KMS-11 (cell line): Measurements from ENCODE around the gene HSD17B8.

Experiments
- H2AFZ ChIP-seq: fragments of 200-600 bp; sonication (generic); 2 replicates; pipeline ENCODE4 v1.6.1; 2016; ENCODE audit warnings: antibody characterized with exemption, mixed run types, low read depth
- H3K27ac ChIP-seq: fragments of 200-600 bp; sonication (generic); 2 replicates; pipeline ENCODE4 v1.6.1; 2016; ENCODE audit warnings: mild to moderate bottlenecking, mixed run types
- H3K27me3 ChIP-seq: fragments of 200-600 bp; sonication (generic); 2 replicates; pipeline ENCODE4 v1.6.1; 2017; ENCODE audit warnings: mild to moderate bottlenecking, low read depth, mixed run types, moderate library complexity; ENCODE audit not compliant: insufficient read depth
- H3K36me3 ChIP-seq: fragments of 200-600 bp; sonication (generic); 2 replicates; pipeline ENCODE4 v1.6.1; 2017; ENCODE audit warnings: mild to moderate bottlenecking, mixed run types; ENCODE audit not compliant: insufficient read depth
- H3K4me1 ChIP-seq: fragments of 200-600 bp; sonication (generic); 2 replicates; pipeline ENCODE4 v1.6.1; 2016; ENCODE audit warnings: mild to moderate bottlenecking, low read depth, mixed run types; ENCODE audit not compliant: poor library complexity, severe bottlenecking
- H3K4me2 ChIP-seq: fragments of 200-600 bp; sonication (generic); 2 replicates; pipeline ENCODE4 v1.7.0; 2016; ENCODE audit warnings: mild to moderate bottlenecking, mixed run types
- H3K4me3 ChIP-seq: fragments of 200-600 bp; sonication (generic); IDR thresholded peaks from 2 replicates; pipeline ENCODE4 v1.6.1; 2017; ENCODE audit warnings: low read depth, low read length, mixed read lengths; ENCODE audit not compliant: insufficient read depth
- H3K79me2 ChIP-seq: fragments of 200-600 bp; sonication (generic); 2 replicates; pipeline ENCODE4 v1.6.1; 2016; ENCODE audit warnings: low read depth, mixed run types; ENCODE audit not compliant: insufficient read depth
- H3K9ac ChIP-seq: fragments of 200-600 bp; sonication (generic); 2 replicates; pipeline ENCODE4 v1.6.1; 2016; ENCODE audit warnings: mild to moderate bottlenecking, mixed run types
- H4K20me1 ChIP-seq: fragments of 200-600 bp; sonication (generic); 2 replicates; pipeline ENCODE4 v1.6.1; 2016; ENCODE audit warnings: mild to moderate bottlenecking, mixed run types; ENCODE audit not compliant: insufficient read depth
- CTCF ChIP-seq: fragments of 200-600 bp; sonication (generic); conservative IDR thresholded peaks from 2 replicates; pipeline ENCODE4 v1.6.1; 2017; ENCODE audit warnings: low read depth, mild to moderate bottlenecking, antibody characterized with exemption, low read length, moderate library complexity, mixed read lengths

HSD17B8 gene

DNA sequence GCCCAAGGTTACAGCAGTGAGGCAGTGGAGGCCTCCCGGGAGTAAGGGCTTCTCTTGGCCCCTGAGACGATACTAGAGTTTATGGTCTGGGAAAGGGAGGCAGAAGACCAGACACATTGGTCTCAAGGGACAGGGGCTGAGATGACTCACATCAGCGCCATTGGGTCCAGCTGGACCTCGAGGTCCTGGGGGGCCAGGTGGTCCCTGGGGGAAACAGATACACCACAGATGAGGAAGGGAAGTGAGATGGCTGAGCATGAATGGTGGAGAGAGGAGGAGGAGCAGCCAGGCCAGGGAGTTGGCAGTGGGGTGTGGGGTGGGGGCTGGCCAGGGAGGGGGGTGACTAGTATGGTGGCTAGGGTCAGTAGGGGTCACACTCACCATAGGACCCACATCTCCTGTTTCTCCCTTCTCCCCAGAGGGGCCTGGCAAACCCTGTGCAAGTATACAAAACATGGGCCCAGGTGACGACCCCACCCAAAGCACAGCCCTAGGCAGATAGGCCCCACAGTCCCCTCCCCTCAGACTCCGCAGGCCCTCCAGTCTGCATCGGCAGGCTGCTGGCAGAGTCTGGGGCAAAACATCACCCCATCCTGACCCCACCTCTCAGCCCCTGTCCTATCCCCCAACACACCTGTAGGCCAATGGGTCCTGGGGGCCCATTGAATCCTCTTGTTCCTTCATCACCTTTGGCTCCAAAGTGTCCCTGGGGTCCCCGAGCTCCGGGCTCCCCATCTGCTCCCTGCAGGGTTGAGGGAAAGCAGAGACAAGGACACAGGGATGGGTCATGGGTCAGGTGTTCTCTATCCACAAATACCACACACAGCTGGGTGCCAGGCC lies 34.1 kb upstream of the HSD17B8 start:
- Histone ChIP-seq H3K4me3 (no peak overlapping the region), H3K4me1 (no peaks in the 10 kb centered on the region), H3K27me3 (no peaks in the 10 kb centered on the region), H3K36me3 (no peaks in the 10 kb centered on the region), H3K27ac (no peak overlapping the region), H3K9ac (no peak overlapping the region), H4K20me1 (no peaks in the 10 kb centered on the region), H3K79me2 (no peaks in the 10 kb centered on the region), H3K4me2 (no peak overlapping the region), H2AFZ (no peak overlapping the region)
- TF ChIP-seq CTCF = no peak

DNA sequence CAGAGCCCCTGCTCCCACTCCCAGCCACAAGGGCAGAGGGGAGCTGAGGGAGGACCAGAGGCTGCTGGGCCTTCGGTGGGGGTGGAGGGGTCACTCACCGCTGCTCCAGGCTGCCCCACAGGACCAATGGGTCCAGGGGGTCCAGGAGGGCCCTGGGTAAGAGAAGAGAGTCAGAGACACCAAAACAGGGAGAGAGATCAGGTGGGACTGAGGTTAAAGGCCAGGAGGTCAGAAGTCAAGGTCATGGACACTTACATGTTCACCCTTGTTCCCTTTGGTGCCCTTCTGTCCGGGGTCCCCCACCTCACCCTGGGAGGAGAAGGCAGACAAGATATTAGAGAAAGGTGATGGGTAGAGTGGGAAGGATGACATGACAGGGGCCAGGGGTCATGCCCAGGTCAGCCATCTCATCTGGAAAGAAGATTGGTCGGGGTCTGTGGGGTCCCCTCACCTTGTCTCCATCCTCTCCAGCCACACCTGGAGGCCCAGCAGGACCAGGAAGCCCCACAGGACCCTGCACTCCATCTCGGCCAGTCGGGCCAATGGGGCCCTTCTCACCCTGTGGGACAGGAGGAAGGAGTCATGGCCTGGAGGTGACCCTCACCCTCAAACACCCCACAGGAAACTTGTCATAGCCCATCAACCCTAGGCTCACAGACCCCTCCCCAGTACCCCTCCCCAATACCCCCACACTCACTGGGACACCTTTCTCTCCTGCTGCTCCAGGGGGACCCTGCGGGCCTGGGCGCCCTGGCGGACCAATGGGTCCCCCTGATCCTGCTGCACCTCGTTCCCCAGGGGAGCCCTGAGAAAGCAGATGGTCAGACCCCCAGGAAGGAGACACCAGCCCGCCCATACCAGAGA lies 33.2 kb upstream of the HSD17B8 start:
- H3K4me2 ChIP-seq = no peak overlapping the region
- no peaks in the 10 kb centered on the region for H3K27me3 ChIP-seq
- no peaks in the 10 kb centered on the region for H3K79me2 ChIP-seq
- no peaks in the 10 kb centered on the region for H3K4me1 ChIP-seq
- H2AFZ ChIP-seq = no peak overlapping the region
- TF ChIP-seq CTCF = no peak
- H3K9ac ChIP-seq = no peak overlapping the region
- H4K20me1 ChIP-seq = no peaks in the 10 kb centered on the region
- H3K27ac ChIP-seq = no peak overlapping the region
- H3K36me3 ChIP-seq = no peaks in the 10 kb centered on the region
- H3K4me3 ChIP-seq = no peak overlapping the region

GRCh38 chr6:33171880-33172687 lies 32.4 kb upstream of the HSD17B8 start:
- Histone ChIP-seq H3K79me2 (no peaks in the 10 kb centered on the region), H3K36me3 (no peaks in the 10 kb centered on the region), H2AFZ (no peak overlapping the region), H3K4me3 (no peak overlapping the region), H3K4me1 (no peaks in the 10 kb centered on the region), H3K4me2 (no peak overlapping the region), H3K27ac (no peak overlapping the region), H3K27me3 (no peaks in the 10 kb centered on the region), H4K20me1 (no peaks in the 10 kb centered on the region), H3K9ac (no peak overlapping the region)
- no peak for TF ChIP-seq CTCF

- no peaks in the 10 kb centered on the region for H4K20me1 ChIP-seq
- no peak overlapping the region for H2AFZ ChIP-seq
- no peak overlapping the region for H3K27ac ChIP-seq
- H3K4me2 ChIP-seq = no peak overlapping the region
- H3K27me3 ChIP-seq = no peaks in the 10 kb centered on the region
- no peak overlapping the region for H3K4me3 ChIP-seq
- no peak overlapping the region for H3K9ac ChIP-seq
- TF ChIP-seq CTCF = peak; percentile 73
- H3K4me1 ChIP-seq = no peaks in the 10 kb centered on the region
- no peaks in the 10 kb centered on the region for H3K79me2 ChIP-seq
- no peaks in the 10 kb centered on the region for H3K36me3 ChIP-seq
Observed at GRCh38 chr6:33172688-33173534, 31.5 kb upstream of the HSD17B8 start.
